ENCODE measurements around the gene ZBTB46.

DNA sequence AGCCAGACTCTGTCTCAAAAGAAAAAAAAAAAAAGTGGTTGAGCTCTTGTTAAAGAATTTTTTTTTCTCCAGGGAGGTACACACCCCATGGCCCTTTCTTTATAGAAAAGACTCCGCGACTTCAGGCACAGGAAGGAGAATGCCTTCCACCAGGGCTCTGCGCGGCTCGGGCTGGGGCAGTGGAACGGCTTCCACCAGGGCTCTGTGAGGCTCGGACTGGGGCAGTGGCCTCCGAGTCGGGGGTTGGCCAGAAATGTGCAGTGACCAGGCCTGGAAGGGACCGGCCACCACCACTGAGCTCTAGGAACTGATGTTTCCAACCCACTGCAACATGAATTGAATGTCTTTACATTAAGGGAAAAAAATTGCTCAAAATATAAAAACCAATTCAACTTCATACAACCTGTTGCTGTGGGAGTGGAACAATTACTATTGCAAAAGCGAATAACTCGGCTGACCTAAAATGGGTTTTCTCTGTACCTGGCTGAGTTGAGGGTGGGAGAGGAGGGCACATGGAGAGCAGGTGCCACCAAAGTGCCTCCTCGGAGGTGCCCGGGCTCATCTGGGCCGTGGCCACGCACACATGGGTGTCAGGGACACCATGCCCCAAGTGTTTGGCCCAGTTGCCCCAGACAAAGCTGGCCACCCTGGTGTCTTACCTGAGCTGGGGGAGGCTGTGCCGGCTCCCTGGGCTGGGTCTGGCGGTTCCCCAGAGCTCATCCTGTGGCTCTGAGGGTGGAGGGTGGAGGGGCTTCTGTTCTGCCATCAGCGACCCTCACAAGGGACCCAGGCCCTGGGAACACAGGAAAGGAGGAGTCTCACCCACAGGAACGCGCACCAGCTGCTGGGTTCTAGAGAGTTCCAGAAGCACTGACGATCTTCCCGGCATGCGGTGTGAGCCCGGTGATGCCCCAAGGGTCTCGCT is 62.2 kb downstream of the ZBTB46 start:
- TF ChIP-seq EP300 (IDR thresholded peaks at IDR 0.05) (no peak), CTCF (IDR thresholded peaks at IDR 0.05) (no peak), POLR2A (IDR thresholded peaks at IDR 0.05) (no peak)

All from tibial nerve (tissue), 4 donors.